ENCODE measurements around the gene CINP. TPM values are rescaled to one million over a fixed set of nuclear protein-coding genes. Genes with fewer than 3 reads are reported as not detected.
"Not testable (repeated sequence)": the region's sequence is repeated elsewhere in the genome, so short reads cannot be mapped to it uniquely, and the experiment has no call there.

The CINP gene
- total and polyA plus RNA-seq, 4 donors: 31.0 to 71.9 (median 34.3) TPM

- Histone ChIP-seq H3K36me3 (ENCODE audit: control insufficient read depth in 4 of 4, insufficient read depth in 4 of 4, low read length in 4 of 4) (no peaks in the 10 kb centered on the region), H3K4me3 (peak within 1 kb of the TSS; percentile 70), H3K9ac (ENCODE audit: insufficient read depth in 1 of 2, low read length in 2 of 2) (peak within 1 kb of the TSS; percentile 83 to 94), H3K27me3 (ENCODE audit: control insufficient read depth in 3 of 3, insufficient read depth in 3 of 3, low read length in 2 of 3) (no peaks in the 10 kb centered on the region), H3K4me1 (ENCODE audit: control insufficient read depth in 5 of 5, insufficient read depth in 5 of 5, low read length in 5 of 5) (peaks cover 0 to 9% (median 0%) of the 10 kb centered on the region in 5 donors), H3K9me3 (ENCODE audit: control insufficient read depth in 4 of 4, insufficient read depth in 3 of 4, low read length in 3 of 4) (no peaks in the 10 kb centered on the region), H3K27ac (ENCODE audit: low read depth in 1 of 2, low read length in 1 of 2) (peak within 1 kb of the TSS; percentile 39 to 80)
- ATAC-seq (ENCODE audit: insufficient read depth, low FRiP score) (peak; percentile 93), DNase-seq (peak; percentile 99 to 100 (median 99))
- 1% methylated on average over 53 of the region's 53 CpGs for WGBS, 2 donors
- TF ChIP-seq, protein P1, sequence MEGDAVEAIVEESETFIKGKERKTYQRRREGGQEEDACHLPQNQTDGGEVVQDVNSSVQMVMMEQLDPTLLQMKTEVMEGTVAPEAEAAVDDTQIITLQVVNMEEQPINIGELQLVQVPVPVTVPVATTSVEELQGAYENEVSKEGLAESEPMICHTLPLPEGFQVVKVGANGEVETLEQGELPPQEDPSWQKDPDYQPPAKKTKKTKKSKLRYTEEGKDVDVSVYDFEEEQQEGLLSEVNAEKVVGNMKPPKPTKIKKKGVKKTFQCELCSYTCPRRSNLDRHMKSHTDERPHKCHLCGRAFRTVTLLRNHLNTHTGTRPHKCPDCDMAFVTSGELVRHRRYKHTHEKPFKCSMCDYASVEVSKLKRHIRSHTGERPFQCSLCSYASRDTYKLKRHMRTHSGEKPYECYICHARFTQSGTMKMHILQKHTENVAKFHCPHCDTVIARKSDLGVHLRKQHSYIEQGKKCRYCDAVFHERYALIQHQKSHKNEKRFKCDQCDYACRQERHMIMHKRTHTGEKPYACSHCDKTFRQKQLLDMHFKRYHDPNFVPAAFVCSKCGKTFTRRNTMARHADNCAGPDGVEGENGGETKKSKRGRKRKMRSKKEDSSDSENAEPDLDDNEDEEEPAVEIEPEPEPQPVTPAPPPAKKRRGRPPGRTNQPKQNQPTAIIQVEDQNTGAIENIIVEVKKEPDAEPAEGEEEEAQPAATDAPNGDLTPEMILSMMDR (IDR thresholded peaks at IDR 0.05; ENCODE audit: control extremely low read depth, extremely low read depth): no peak
These were observed 57.8 kb downstream of the CINP start, which contains the start of gene MOK for GRCh38 chr14:102304611-102305506. Gene MOK, minus strand, starts transcription at chr14:102305164. Its CDS starts 196 bp downstream, at chr14:102304968.

DNA sequence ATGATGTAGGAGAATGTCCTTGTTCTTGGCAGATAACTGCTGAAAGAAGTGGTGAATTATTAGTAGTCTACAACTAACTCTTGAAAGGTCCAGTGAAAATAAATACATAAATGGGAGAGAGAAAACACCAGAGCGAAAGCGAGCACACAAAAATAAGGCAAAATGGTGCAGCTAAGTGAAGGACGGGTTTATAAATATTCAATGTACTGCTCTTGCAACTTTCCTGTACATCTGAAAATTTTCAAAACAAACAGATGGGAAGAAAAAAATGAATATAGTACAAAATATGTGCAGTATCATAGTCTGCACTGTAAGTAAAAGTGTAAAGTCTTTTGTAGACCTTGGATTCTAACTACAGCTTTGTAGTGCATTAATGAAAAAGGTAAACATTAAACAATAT lies 59.0 kb downstream of the CINP start:
- TF ChIP-seq, protein P1 (IDR thresholded peaks at IDR 0.05; ENCODE audit: control extremely low read depth, extremely low read depth): no peak
- H3K9ac ChIP-seq (ENCODE audit: insufficient read depth in 1 of 2, low read length in 2 of 2): peak overlapping the region in 1 of 2 donors; percentile 77

DNA sequence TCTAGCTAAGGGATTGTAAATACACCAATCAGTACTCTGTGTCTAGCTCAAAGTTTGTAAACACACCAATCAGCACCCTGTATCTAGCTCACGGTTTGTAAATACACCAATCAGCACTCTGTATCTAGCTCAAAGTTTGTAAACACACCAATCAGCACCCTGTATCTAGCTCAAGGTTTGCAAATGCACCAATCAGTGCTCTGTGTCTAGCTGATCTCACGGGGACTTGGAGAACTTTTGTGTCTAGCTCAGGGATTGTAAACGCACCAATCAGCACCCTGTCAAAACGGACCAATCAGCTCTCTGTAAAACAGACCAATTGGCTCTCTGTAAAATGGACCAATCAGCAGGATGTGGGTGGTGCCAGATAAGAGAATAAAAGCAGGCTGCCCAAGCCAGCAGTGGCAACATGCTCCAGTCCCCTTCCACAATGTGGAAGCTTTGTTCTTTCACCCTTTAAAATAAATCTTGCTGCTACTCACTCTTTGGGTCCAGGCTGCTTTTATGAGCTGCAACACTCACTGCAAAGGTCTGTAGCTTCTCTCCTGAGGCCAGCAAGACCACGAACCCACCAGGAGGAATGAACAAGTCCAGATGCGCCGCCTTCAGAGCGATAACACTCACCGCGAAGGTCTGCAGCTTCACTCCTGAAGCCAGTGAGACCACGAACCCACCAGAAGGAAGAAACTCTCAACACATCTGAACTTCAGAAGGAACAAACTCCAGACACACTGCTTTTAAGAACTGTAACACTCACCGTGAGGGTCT lies 64.2 kb downstream of the CINP start:
- not testable (repeated sequence) for H3K4me1 ChIP-seq (ENCODE audit: control insufficient read depth in 5 of 5, insufficient read depth in 5 of 5, low read length in 5 of 5); H3K27me3 ChIP-seq (ENCODE audit: control insufficient read depth in 3 of 3, insufficient read depth in 3 of 3, low read length in 2 of 3); H3K9ac ChIP-seq (ENCODE audit: insufficient read depth in 1 of 2, low read length in 2 of 2); H3K4me3 ChIP-seq; H3K9me3 ChIP-seq (ENCODE audit: control insufficient read depth in 4 of 4, insufficient read depth in 3 of 4, low read length in 3 of 4); H3K36me3 ChIP-seq (ENCODE audit: control insufficient read depth in 4 of 4, insufficient read depth in 4 of 4, low read length in 4 of 4); H3K27ac ChIP-seq (ENCODE audit: low read depth in 1 of 2, low read length in 1 of 2); DNase-seq; ATAC-seq (ENCODE audit: insufficient read depth, low FRiP score)
- 65 to 83% methylated on average over 12 of the region's 12 CpGs for WGBS, 2 donors

More for the DNA sequence above, 59.0 kb downstream of the CINP start:
- H3K27ac ChIP-seq (ENCODE audit: low read depth in 1 of 2, low read length in 1 of 2): no peak overlapping the region
- peaks cover 0 to 9% (median 0%) of the 10 kb centered on the region in 5 donors for H3K4me1 ChIP-seq (ENCODE audit: control insufficient read depth in 5 of 5, insufficient read depth in 5 of 5, low read length in 5 of 5)
- no peaks in the 10 kb centered on the region for H3K9me3 ChIP-seq (ENCODE audit: control insufficient read depth in 4 of 4, insufficient read depth in 3 of 4, low read length in 3 of 4)
- ATAC-seq (ENCODE audit: insufficient read depth, low FRiP score): no peak
- WGBS, 2 donors: 92 to 97% methylated on average over 3 of the region's 3 CpGs
- no peak overlapping the region for H3K4me3 ChIP-seq
- peaks cover 0 to 1% (median 0%) of the 10 kb centered on the region in 4 donors for H3K36me3 ChIP-seq (ENCODE audit: control insufficient read depth in 4 of 4, insufficient read depth in 4 of 4, low read length in 4 of 4)
- no peaks in the 10 kb centered on the region for H3K27me3 ChIP-seq (ENCODE audit: control insufficient read depth in 3 of 3, insufficient read depth in 3 of 3, low read length in 2 of 3)
- no peak for DNase-seq

Other genes starting within 250 kb of the CINP start
- gene WDR20, start 223.0 kb downstream of the CINP start, total RNA-seq: 10 to 100 TPM; 26.9 to 30.7 TPM
- gene WDR20, start 223.0 kb downstream of the CINP start, polyA plus RNA-seq: 10 to 100 TPM; 10.3 to 12.5 TPM
- 10 to 100 TPM; 35.2 to 35.4 TPM for gene MOK, start 57.7 kb downstream of the CINP start, total RNA-seq
- gene MOK, start 57.7 kb downstream of the CINP start, polyA plus RNA-seq: 10 to 100 TPM; 11.1 to 15.5 TPM
- 10 to 100 TPM; 12.5 to 14.2 TPM for gene ZNF839, start 43.1 kb downstream of the CINP start, total RNA-seq
- 1 to 10 TPM; 6.1 to 8.1 TPM for gene ZNF839, start 43.1 kb downstream of the CINP start, polyA plus RNA-seq
- gene TECPR2, start 51 bp upstream of the CINP start, total RNA-seq: 10 to 100 TPM; 24.4 to 30.3 TPM
- 10 to 100 TPM in 1 of 2 donors, 1 to 10 TPM in 1; 5.6 to 14.5 TPM for gene TECPR2, start 51 bp upstream of the CINP start, polyA plus RNA-seq
- gene ANKRD9, start 146.9 kb upstream of the CINP start, total RNA-seq: 10 to 100 TPM in 1 of 2 donors, 1 to 10 TPM in 1; 4.4 to 21.3 TPM
- 1 to 10 TPM; 7.9 to 8.7 TPM for gene ANKRD9, start 146.9 kb upstream of the CINP start, polyA plus RNA-seq
- gene RCOR1, start 229.8 kb upstream of the CINP start, total RNA-seq: 10 to 100 TPM; 31.6 to 63.9 TPM
- 10 to 100 TPM in 1 of 2 donors, 1 to 10 TPM in 1; 7.9 to 13.3 TPM for gene RCOR1, start 229.8 kb upstream of the CINP start, polyA plus RNA-seq

Data from lung (tissue), 12 donors.